HCT116 (cell line): Measurements from ENCODE around the gene UBE2E3. TPM values are rescaled to one million over a fixed set of nuclear protein-coding genes. Genes with fewer than 3 reads are reported as not detected.

Experiments used
- ATAC-seq: fragments of 200-7000 bp; cut with Tn5 transposase; 2 replicates; pipeline ENCODE4 v1.9.1; 2020; ENCODE audit warnings: mild to moderate bottlenecking, moderate library complexity
- BruUV-seq: library from RNA; stranded (reverse); fragments of 400-500 nt; replicated peaks from 2 replicates; lab custom pipeline; 2021; lab: Mats Ljungman, UMichigan
- CTCF ChIA-PET: fragments of 300-600 bp; sonication (Branson Sonifier 250); formaldehyde crosslinking; loops from one replicate; lab custom pipeline; 2021; ENCODE audit warnings: antibody characterized with exemption; lab: Charles Lee
- POLR2A ChIA-PET: fragments of 300-600, 350-600 bp; sonication (Branson Sonifier 250); formaldehyde crosslinking; loops from one replicate; lab custom pipeline; 2021; ENCODE audit warnings: antibody characterized with exemption; lab: Charles Lee
- RAD21 ChIA-PET, 2 experiments: fragments of 300-600 bp; sonication (Branson Sonifier 250); formaldehyde crosslinking; loops; one replicate each; lab custom pipeline; 2023; ENCODE audit warnings: low total read pairs in 2 of 2; ENCODE audit not compliant: uncharacterized antibody in 2 of 2, unreplicated experiment in 2 of 2, low non-redundant PET in 1 of 2; lab: Charles Lee
- DNase-seq: peaks from one replicate; pipeline ENCODE4 v3.0.0-alpha.2; 2010; ENCODE audit warnings: low read depth, low spot score
- H2AFZ ChIP-seq: fragments of 200-600 bp; shearing (Covaris generic), sonication (generic); 2 replicates; pipeline ENCODE4 v1.6.1; 2017; ENCODE audit warnings: low read depth, mixed run types, mixed read lengths, antibody characterized with exemption, low read length; ENCODE audit not compliant: poor library complexity, severe bottlenecking
- H3K27ac ChIP-seq: 2 replicates; pipeline ENCODE4 v1.5.1; 2012; ENCODE audit warnings: low read depth, low read length
- H3K27me3 ChIP-seq: fragments of 200-600 bp; sonication (generic); 2 replicates; pipeline ENCODE4 v1.6.1; 2016; ENCODE audit warnings: mixed run types, low read length, mixed read lengths; ENCODE audit not compliant: insufficient read depth
- H3K36me3 ChIP-seq, 2 experiments: fragments of 200-500 bp in 1 of 2; fragments of 200-600 bp in 1 of 2; sonication (Bioruptor generic) in 1 of 2; sonication (generic) in 1 of 2; 2 replicates each; pipeline versions ENCODE4 v1.5.1 to v1.6.1; 2014 to 2016; ENCODE audit warnings: low read length in 2 of 2, inconsistent platforms in 1 of 2, mixed read lengths in 1 of 2, mixed run types in 1 of 2; ENCODE audit not compliant: insufficient read depth in 2 of 2, control insufficient read depth in 1 of 2
- H3K4me1 ChIP-seq, 2 experiments: fragments of 200-600 bp in 1 of 2; sonication (generic) in 1 of 2; 2 replicates each; pipeline versions ENCODE4 v1.5.1 to v1.6.1; 2012 to 2017; ENCODE audit warnings: low read length in 2 of 2, inconsistent platforms in 1 of 2, mild to moderate bottlenecking in 1 of 2, mixed read lengths in 1 of 2, mixed run types in 1 of 2, moderate library complexity in 1 of 2; ENCODE audit not compliant: insufficient read depth in 2 of 2, control insufficient read depth in 1 of 2
- H3K4me2 ChIP-seq: fragments of 200-600 bp; sonication (generic); 2 replicates; pipeline ENCODE4 v1.6.1; 2017; ENCODE audit warnings: mixed run types, low read length, mixed read lengths
- H3K4me3 ChIP-seq, 2 experiments: fragments of 200-600 bp in 1 of 2; sonication (generic) in 1 of 2; replicated peaks in 1 of 2; 2 replicates each; pipeline ENCODE4 v1.5.1; 2011 to 2016; ENCODE audit warnings: low read length in 2 of 2, control low read depth in 1 of 2, low read depth in 1 of 2, mild to moderate bottlenecking in 1 of 2, mixed read lengths in 1 of 2, mixed run types in 1 of 2
- H3K79me2 ChIP-seq: fragments of 200-600 bp; sonication (generic); 2 replicates; pipeline ENCODE4 v1.6.1; 2017; ENCODE audit warnings: mild to moderate bottlenecking, mixed run types, low read length, moderate library complexity, mixed read lengths; ENCODE audit not compliant: insufficient read depth
- H3K9ac ChIP-seq: fragments of 200-600 bp; sonication (generic); 2 replicates; pipeline ENCODE4 v1.6.1; 2016; ENCODE audit warnings: low read length, mixed read lengths
- H3K9me2 ChIP-seq: fragments of 200-600 bp; sonication (generic), shearing (Covaris generic); 2 replicates; pipeline ENCODE4 v1.6.1; 2017; ENCODE audit warnings: mixed run types, mild to moderate bottlenecking, moderate library complexity; ENCODE audit not compliant: insufficient read depth
- H3K9me3 ChIP-seq, 2 experiments: fragments of 200-500 bp in 1 of 2; fragments of 200-600 bp in 1 of 2; sonication (Bioruptor generic) in 1 of 2; sonication (generic) in 1 of 2; 2 replicates each; pipeline ENCODE4 v1.6.1; 2014 to 2017; ENCODE audit warnings: low read length in 2 of 2, mixed read lengths in 2 of 2, inconsistent platforms in 1 of 2, low read depth in 1 of 2, mild to moderate bottlenecking in 1 of 2, mixed run types in 1 of 2, moderate library complexity in 1 of 2; ENCODE audit not compliant: control insufficient read depth in 1 of 2, insufficient read depth in 1 of 2
- H4K20me1 ChIP-seq: fragments of 200-600 bp; sonication (generic), shearing (Covaris generic); 2 replicates; pipeline ENCODE4 v1.6.1; 2017; ENCODE audit warnings: mixed run types, mild to moderate bottlenecking, moderate library complexity; ENCODE audit not compliant: insufficient read depth
- ELF1 ChIP-seq: IDR thresholded peaks from 2 replicates; pipeline ENCODE4 v1.6.1; 2012; ENCODE audit warnings: low read depth, borderline replicate concordance
- EZH2 ChIP-seq: fragments of 200-600 bp; sonication (generic); IDR thresholded peaks from 2 replicates; pipeline ENCODE4 v1.6.1; 2017; ENCODE audit warnings: antibody characterized with exemption, mixed run types
- FOSL1 ChIP-seq: IDR thresholded peaks from 2 replicates; pipeline ENCODE4 v1.6.1; 2012; ENCODE audit warnings: low read depth
- JUND ChIP-seq: IDR thresholded peaks from 2 replicates; pipeline ENCODE4 v1.6.1; 2012
- POLR2A ChIP-seq: IDR thresholded peaks from 2 replicates; pipeline ENCODE4 v1.7.0; 2011; ENCODE audit warnings: borderline replicate concordance; ENCODE audit not compliant: insufficient read depth, insufficient read length; ENCODE audit errors: extremely low read depth
- POLR2AphosphoS5 ChIP-seq: IDR thresholded peaks from 2 replicates; pipeline ENCODE4 v1.6.1; 2011; ENCODE audit warnings: mild to moderate bottlenecking, low read depth, low read length, moderate library complexity
- SRF ChIP-seq: IDR thresholded peaks from 2 replicates; pipeline ENCODE4 v1.6.1; 2012; ENCODE audit warnings: low read depth
- YY1 ChIP-seq: IDR thresholded peaks from 2 replicates; pipeline ENCODE4 v1.6.1; 2011; ENCODE audit warnings: low read length, low read depth, moderate library complexity, mild to moderate bottlenecking; ENCODE audit not compliant: insufficient replicate concordance; ENCODE audit errors: extremely low read depth
- intact Hi-C: fragments of 100-400 bp; cut with micrococcal nuclease; formaldehyde crosslinking; loops from 2 replicates; pipeline ENCODE4 v1.10.0; 2022
- total RNA-seq: library from RNA; stranded (reverse); gene quantifications from one replicate; pipeline ENCODE4 v1.2.1, GENCODE V29; 2021; ENCODE audit not compliant: unreplicated experiment
- TF ChIP-seq, protein P1 (sequence below): IDR thresholded peaks from 2 replicates; pipeline ENCODE4 v1.6.1; 2012
- TF ChIP-seq, protein P2 (sequence below), 3 experiments: fragments of 200-600 bp in 1 of 3; sonication (generic) in 1 of 3; IDR thresholded peaks in 2 of 3; conservative IDR thresholded peaks in 1 of 3; 2 replicates each; pipeline ENCODE4 v1.5.1; 2012 to 2017; ENCODE audit warnings: low read depth in 2 of 3, low read length in 2 of 3, antibody characterized with exemption in 1 of 3, borderline replicate concordance in 1 of 3, control low read depth in 1 of 3, mild to moderate bottlenecking in 1 of 3, mixed read lengths in 1 of 3, mixed run types in 1 of 3, moderate library complexity in 1 of 3; ENCODE audit not compliant: insufficient read depth in 1 of 3

Gene UBE2E3
- total RNA-seq, 1 experiment from 2014 or later, result 64.2 TPM

DNA sequence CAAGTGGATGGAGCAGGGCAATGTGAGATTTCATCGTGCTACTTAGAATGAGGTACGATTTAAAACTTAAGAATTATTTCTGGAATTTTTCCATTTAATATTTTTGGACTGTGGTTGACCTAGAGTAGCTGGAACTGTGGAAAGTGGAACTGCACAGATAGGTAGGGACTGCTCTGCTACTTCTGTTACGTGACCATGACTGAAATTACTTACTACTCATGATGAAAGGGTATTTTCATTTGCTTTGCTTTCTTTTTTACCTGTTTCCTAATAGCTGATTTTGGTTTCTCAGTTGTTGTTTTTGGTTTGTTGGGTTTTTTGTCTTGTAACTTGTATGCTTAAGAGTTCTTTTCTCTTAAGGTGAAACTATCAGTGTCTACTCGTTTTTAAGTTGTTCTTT is 11.4 kb downstream of the UBE2E3 start:
- intact Hi-C loops, result no loop called here
- Histone ChIP-seq H3K4me2 (no peak overlapping the region), H3K27me3 (no peaks in the 10 kb centered on the region), H3K4me1 (no peaks in the 10 kb centered on the region), H3K9ac (no peak overlapping the region), H3K9me3 (no peaks in the 10 kb centered on the region), H3K9me2 (no peaks in the 10 kb centered on the region), H3K4me3 (no peak overlapping the region), H3K79me2 (peaks cover 88% of the 10 kb centered on the region), H3K27ac (no peak overlapping the region), H4K20me1 (peaks cover 8% of the 10 kb centered on the region; the same call in 1 of the 2 replicates), H3K36me3 (peaks cover 0 to 5% of the 10 kb centered on the region in 2 experiments; a peak in 1 of 4 replicates), H2AFZ (no peak overlapping the region)
- DNase-seq (no peak), ATAC-seq (no peak)
- RAD21 ChIA-PET, result no interaction called here
- POLR2A ChIA-PET, result no interaction called here
- TF ChIP-seq ELF1 (no peak), YY1 (no peak)
- CTCF ChIA-PET, result interaction anchor here (0.9 kb wide), 1 partner anchor 472 kb away, joined by 4 read pairs; no protein-coding TSS in a partner anchor
- no TSS peak for BruUV-seq

DNA sequence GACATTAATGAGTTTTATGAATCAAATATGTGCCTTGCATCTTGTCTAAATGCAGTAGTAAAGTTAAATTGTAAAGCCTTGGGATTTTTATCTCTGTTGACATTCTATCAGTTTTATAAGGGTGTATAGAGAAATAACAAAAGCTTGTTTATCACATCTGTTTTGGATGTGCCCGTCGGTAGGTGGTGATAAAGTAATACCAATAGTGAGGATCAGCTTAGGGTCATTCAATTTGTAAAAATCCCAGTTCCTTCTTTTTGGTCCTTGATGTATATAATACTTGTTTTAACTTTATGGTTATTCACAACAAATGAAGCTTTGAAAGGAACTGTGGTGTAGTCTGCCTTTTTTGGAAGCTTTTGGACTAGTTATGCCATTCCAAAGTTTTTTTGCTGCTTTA is 12.6 kb downstream of the UBE2E3 start:
- Histone ChIP-seq H3K9me2 (no peaks in the 10 kb centered on the region), H3K4me1 (no peaks in the 10 kb centered on the region), H3K36me3 (peaks cover 0 to 5% of the 10 kb centered on the region in 2 experiments; a peak in 1 of 4 replicates), H3K4me2 (no peak overlapping the region), H3K9ac (no peak overlapping the region), H2AFZ (no peak overlapping the region), H3K9me3 (no peaks in the 10 kb centered on the region), H3K27me3 (no peaks in the 10 kb centered on the region), H3K4me3 (no peak overlapping the region), H3K27ac (no peak overlapping the region), H3K79me2 (peaks cover 86% of the 10 kb centered on the region), H4K20me1 (peaks cover 4% of the 10 kb centered on the region; the same call in 1 of the 2 replicates)
- DNase-seq, result no peak
- TF ChIP-seq POLR2A, result no peak
- TF ChIP-seq, protein P1, sequence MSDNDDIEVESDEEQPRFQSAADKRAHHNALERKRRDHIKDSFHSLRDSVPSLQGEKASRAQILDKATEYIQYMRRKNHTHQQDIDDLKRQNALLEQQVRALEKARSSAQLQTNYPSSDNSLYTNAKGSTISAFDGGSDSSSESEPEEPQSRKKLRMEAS, result no peak
- no peak for TF ChIP-seq JUND
- no peak for TF ChIP-seq FOSL1
- TF ChIP-seq EZH2, result no peak
- no peak for TF ChIP-seq SRF
- TF ChIP-seq POLR2AphosphoS5, result no peak
- TF ChIP-seq, protein P2, sequence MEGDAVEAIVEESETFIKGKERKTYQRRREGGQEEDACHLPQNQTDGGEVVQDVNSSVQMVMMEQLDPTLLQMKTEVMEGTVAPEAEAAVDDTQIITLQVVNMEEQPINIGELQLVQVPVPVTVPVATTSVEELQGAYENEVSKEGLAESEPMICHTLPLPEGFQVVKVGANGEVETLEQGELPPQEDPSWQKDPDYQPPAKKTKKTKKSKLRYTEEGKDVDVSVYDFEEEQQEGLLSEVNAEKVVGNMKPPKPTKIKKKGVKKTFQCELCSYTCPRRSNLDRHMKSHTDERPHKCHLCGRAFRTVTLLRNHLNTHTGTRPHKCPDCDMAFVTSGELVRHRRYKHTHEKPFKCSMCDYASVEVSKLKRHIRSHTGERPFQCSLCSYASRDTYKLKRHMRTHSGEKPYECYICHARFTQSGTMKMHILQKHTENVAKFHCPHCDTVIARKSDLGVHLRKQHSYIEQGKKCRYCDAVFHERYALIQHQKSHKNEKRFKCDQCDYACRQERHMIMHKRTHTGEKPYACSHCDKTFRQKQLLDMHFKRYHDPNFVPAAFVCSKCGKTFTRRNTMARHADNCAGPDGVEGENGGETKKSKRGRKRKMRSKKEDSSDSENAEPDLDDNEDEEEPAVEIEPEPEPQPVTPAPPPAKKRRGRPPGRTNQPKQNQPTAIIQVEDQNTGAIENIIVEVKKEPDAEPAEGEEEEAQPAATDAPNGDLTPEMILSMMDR (IDR thresholded peaks at IDR 0.05 in 2 of 3, conservative IDR thresholded peaks at IDR 0.05 in 1 of 3; ENCODE audit: borderline replicate concordance in 1 of 3, insufficient read depth in 1 of 3, low read depth in 2 of 3, low read length in 2 of 3), result no peak
- BruUV-seq, result no TSS peak
- ChIA-PET CTCF (interaction anchor here (1.0 kb wide), 1 partner anchor 12 kb away, joined by 3 read pairs; the partner anchor contains the start of gene UBE2E3), POLR2A (no interaction called here), RAD21 (no interaction called here)
- ATAC-seq, result no peak
- intact Hi-C loops, result no loop called here
